ENCODE results near the gene PLOD2.
"Not testable (repeated sequence)": the region's sequence is repeated elsewhere in the genome, so short reads cannot be mapped to it uniquely, and the experiment has no call there.

The PLOD2 gene

GRCh38 chr3:146139586-146140110 is 21.3 kb downstream of the PLOD2 start:
- DNase-seq (ENCODE audit: low read depth in 2 of 2, low spot score in 1 of 2): no peak

- DNase-seq (ENCODE audit: low read depth in 2 of 2, low spot score in 1 of 2): no peak
Measured at GRCh38 chr3:146138902-146139301, 22.1 kb downstream of the PLOD2 start.

- no peak for DNase-seq (ENCODE audit: low read depth in 2 of 2, low spot score in 1 of 2)
Measured at GRCh38 chr3:146136647-146137046, 24.3 kb downstream of the PLOD2 start.

- no peak for DNase-seq (ENCODE audit: low read depth in 2 of 2, low spot score in 1 of 2)
Measured at GRCh38 chr3:146134348-146135117, 26.5 kb downstream of the PLOD2 start.

- DNase-seq (ENCODE audit: low read depth in 2 of 2, low spot score in 1 of 2): no peak
Measured at GRCh38 chr3:146133441-146133840, 27.5 kb downstream of the PLOD2 start.

GRCh38 chr3:146131616-146132410 is 29.2 kb downstream of the PLOD2 start:
- DNase-seq (ENCODE audit: low read depth in 2 of 2, low spot score in 1 of 2): no peak

- no peak for DNase-seq (ENCODE audit: low read depth in 2 of 2, low spot score in 1 of 2)
Measured at GRCh38 chr3:146130881-146131371, 30.1 kb downstream of the PLOD2 start.

- no peak for DNase-seq (ENCODE audit: low read depth in 2 of 2, low spot score in 1 of 2)
Measured at GRCh38 chr3:146129750-146130149, 31.2 kb downstream of the PLOD2 start.

GRCh38 chr3:146128939-146129338 is 32.0 kb downstream of the PLOD2 start:
- DNase-seq (ENCODE audit: low read depth in 2 of 2, low spot score in 1 of 2): no peak

GRCh38 chr3:146128179-146128578 is 32.8 kb downstream of the PLOD2 start:
- DNase-seq (ENCODE audit: low read depth in 2 of 2, low spot score in 1 of 2): no peak

- no peak for DNase-seq (ENCODE audit: low read depth in 2 of 2, low spot score in 1 of 2)
Measured at GRCh38 chr3:146125951-146126350, 35.0 kb downstream of the PLOD2 start.

GRCh38 chr3:146124126-146124801 is 36.7 kb downstream of the PLOD2 start:
- DNase-seq (ENCODE audit: low read depth in 2 of 2, low spot score in 1 of 2): no peak

- DNase-seq (ENCODE audit: low read depth in 2 of 2, low spot score in 1 of 2): no peak
Measured at GRCh38 chr3:146117406-146118285, 43.3 kb downstream of the PLOD2 start.

GRCh38 chr3:146115619-146116018 is 45.4 kb downstream of the PLOD2 start:
- no peak for DNase-seq (ENCODE audit: low read depth in 2 of 2, low spot score in 1 of 2)

- not testable (repeated sequence) for DNase-seq (ENCODE audit: low read depth in 2 of 2, low spot score in 1 of 2)
Measured at GRCh38 chr3:146113804-146114203, 47.2 kb downstream of the PLOD2 start.

GRCh38 chr3:146111337-146111736 is 49.6 kb downstream of the PLOD2 start:
- no peak for DNase-seq (ENCODE audit: low read depth in 2 of 2, low spot score in 1 of 2)

GRCh38 chr3:146110161-146110560 is 50.8 kb downstream of the PLOD2 start:
- no peak for DNase-seq (ENCODE audit: low read depth in 2 of 2, low spot score in 1 of 2)

- DNase-seq (ENCODE audit: low read depth in 2 of 2, low spot score in 1 of 2): no peak
Measured at GRCh38 chr3:146106986-146107385, 54.0 kb downstream of the PLOD2 start.

- DNase-seq (ENCODE audit: low read depth in 2 of 2, low spot score in 1 of 2): no peak
Measured at GRCh38 chr3:146104068-146104467, 56.9 kb downstream of the PLOD2 start.

GRCh38 chr3:146102885-146103284 is 58.1 kb downstream of the PLOD2 start:
- DNase-seq (ENCODE audit: low read depth in 2 of 2, low spot score in 1 of 2): no peak
